GM18867 (cell line): Measurements from ENCODE around the gene CFAP161.
"Not testable (repeated sequence)": the region's sequence is repeated elsewhere in the genome, so short reads cannot be mapped to it uniquely, and the experiment has no call there.

Source experiments
- ATAC-seq: cut with Tn5 transposase; IDR thresholded peaks from one replicate; pipeline ENCODE4 v1.9.1; 2021; ENCODE audit warnings: mild to moderate bottlenecking, moderate library complexity; ENCODE audit not compliant: unreplicated experiment

CFAP161 gene

DNA sequence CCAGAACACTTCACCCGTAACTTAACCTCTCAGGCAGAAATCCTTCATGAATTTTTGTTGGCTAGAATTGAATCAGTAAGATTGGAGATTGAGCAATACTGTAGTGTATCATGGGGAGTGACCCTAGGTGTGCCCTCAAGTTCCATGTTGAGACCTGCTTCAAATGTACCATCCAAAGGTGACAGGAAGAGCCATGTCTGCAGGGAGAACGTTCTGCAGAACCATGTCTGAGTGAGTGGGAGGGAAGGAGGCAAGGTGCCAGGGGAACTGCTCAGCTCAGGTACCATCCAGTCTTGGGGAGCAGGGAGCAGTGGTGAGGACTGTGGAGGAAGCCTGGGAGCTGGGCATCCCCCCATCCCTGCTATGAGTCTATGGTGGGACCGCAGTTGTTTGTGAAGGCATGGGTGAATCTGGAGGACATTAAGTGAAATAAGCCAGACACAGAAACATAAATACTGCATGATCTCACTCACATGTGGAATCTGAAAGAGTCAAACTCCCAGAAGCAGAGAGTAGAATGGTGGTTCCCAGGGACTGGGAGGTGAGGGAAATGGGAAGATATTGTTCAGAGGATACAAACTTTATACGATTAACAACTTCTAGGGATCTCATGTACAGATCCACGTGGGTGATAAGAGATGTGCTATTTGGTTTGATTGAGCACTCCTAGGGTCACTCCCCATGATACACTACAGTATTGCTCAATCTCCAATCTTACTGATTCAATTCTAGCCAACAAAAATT lies 23.3 kb downstream of the CFAP161 start:
- no peak for ATAC-seq

GRCh38 chr15:81157939-81158223 lies 23.8 kb downstream of the CFAP161 start:
- ATAC-seq, result no peak

GRCh38 chr15:81158561-81158960 lies 24.5 kb downstream of the CFAP161 start:
- ATAC-seq, result not testable (repeated sequence)

DNA sequence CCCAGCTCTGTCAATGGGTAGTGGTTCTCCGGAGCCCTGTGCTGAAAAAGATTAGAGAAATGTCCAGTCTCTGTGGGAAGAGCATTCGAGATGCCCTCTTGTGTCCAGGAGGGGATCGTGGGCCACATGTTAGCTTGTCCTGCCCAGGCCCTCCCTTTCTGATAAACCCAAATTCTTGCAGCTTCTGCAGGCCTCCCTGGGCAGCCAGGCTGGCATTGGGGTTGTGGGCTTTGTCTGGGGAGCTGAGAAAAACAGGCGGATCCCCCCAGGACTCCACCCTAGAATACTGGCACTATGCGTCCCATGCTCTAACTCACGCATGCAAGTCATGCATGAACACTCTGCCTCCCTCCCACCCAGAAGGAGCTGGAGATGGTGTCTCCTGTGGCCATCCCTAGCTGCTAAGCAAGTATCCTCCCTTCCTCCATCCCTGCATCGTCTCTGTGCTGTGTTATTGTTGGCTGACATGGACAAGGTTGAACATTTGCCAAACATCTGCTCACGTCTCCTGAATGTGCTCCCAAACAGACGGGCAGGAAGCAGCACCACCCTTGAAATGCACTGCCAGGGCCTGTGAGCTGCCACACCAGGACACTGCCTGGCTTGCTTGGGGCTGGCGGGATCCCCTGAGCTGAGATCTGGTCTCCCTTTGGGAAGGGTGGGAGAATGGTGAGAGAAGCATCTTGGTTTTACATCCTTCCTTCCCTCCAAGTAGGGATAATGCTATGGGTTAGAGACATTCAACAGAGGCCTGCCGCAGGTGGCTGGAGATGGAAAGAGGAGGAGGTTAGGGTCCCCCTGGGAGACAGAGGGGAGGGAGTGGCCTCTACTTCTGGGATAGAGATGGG lies 26.5 kb downstream of the CFAP161 start:
- no peak for ATAC-seq

DNA sequence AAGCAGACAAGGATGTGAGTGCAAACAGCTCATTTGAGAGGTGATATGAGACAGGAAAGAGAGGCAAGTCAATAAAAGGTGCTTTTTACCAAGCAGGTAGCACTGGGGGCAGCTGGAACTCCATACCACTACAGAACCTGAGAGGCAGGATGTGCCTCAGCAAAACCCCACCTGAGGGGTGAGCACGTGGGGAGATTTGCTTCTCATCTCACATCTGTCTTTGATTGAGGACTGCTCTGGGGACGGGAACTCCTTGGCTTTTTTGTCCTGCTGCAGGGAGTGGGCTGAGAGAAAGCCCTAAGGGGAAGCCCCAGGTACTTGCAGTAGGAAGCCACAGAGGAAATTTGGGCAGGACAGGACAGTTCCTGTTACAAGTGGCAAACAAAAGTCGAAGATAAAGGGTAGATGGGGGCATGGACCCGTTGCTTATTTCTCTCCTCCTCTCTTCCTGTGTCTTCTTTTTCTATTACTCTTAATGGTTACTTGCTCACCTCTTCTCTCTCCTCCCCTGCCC lies 27.1 kb downstream of the CFAP161 start:
- no peak for ATAC-seq

DNA sequence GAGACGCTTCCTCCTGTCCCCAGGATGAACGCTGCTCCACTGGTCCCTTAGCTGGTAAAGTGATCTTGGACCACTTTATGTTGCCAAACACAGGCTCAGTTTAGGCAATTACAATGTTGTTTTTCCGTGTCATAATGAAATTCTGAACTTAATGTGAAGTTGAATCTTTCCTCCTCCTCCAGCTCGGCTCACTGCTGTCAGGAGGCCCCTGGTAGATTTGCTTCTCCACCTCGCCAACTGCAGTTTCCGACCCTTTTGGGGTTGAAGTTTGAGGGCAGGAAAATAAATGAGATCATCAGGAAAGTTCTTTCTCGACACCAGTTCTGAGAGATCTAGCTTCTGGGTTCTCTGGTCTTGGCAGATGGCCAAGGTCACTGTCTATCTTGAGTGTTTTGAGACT lies 27.8 kb downstream of the CFAP161 start:
- no peak for ATAC-seq

DNA sequence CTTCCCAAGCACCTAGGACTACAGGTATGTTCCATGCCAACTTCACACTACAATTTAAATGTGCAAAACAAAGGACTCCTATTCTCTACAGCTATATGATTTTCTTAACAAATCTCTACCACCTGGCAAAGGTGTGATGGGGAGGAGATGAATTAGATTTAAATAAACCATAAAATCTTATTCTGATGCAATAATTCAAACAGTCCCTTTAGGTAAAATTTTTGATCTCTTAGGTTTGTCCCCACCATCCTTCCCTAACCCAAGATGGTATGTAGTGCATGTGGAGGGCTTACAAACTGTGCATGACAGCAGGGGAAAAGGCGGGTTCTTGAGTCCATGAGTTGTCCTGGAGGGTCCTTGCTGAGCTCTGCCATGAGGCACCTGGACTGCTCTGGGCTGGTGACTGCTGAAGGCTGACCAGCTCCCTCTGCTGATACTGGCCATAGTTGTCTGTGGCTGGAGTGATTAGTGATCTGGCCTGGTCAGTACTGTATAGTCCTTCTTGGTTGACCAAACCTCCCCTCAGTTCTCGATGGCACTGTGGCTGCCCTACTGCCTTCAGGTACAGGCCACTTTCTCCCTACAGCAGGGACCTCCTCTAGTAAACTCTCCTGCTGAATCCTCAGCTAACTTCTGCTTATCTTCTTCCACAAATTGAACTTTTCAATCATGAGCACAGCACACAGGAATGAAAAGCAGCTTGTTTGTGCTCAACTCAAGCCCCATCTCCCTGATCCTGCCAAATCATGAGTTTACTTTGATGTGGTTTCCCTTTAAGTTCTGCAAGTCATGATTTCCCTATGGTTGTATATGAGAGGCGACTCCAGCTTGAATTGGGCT lies 30.1 kb downstream of the CFAP161 start:
- ATAC-seq, result no peak

GRCh38 chr15:81165535-81165934 lies 31.5 kb downstream of the CFAP161 start:
- no peak for ATAC-seq

DNA sequence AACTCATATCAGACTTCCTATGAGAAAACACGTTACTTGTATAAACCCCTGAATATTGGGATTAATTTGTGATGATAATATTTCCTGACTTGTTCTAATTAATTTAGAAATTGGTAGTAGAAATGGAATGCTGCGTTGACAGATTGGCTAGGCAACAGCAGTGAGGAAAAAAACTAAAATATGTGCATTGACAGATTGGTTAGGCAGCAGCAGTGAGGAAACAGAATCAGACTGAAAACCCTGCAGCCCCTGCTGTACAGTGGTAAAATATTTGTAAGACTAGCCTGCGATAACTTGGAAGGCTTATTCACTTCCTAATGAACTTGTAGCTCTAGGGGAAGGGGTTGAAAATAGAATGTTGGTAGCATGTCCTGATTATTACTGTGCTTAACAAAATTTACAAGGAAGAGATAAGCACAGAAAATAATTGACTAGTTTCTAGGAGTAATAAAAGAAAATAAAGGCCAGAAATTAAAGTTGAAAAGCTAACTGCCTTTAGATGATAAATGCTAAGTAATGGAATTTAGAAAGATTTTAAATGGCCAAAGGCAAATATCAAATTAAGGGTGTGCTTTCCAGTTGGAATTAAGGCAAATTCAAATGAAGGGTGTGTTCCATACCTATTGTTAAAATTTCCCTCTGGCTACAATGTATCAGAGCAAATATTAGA lies 32.7 kb downstream of the CFAP161 start:
- no peak for ATAC-seq

GRCh38 chr15:81168131-81168526 lies 34.1 kb downstream of the CFAP161 start:
- no peak for ATAC-seq

- ATAC-seq, result no peak
These were observed 34.6 kb downstream of the CFAP161 start for GRCh38 chr15:81168644-81169043.

DNA sequence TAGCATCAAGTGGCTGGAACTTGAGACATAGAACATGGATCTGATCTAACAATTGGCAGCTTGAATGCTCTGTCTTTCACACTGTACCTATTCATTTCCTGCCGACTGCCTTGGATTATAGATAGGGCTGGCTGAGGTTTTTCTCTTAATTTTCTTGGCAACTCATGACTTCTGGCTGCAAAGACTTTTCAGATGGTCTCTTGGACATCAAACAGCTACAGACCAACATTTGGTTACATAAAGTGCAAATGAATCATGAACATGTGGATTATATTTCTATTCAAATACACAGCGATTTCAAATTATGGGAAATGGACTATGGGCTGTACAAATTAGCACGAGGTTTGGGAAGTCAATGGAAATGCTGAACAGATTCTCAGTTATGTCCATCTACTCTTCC lies 36.4 kb downstream of the CFAP161 start:
- ATAC-seq, result no peak

DNA sequence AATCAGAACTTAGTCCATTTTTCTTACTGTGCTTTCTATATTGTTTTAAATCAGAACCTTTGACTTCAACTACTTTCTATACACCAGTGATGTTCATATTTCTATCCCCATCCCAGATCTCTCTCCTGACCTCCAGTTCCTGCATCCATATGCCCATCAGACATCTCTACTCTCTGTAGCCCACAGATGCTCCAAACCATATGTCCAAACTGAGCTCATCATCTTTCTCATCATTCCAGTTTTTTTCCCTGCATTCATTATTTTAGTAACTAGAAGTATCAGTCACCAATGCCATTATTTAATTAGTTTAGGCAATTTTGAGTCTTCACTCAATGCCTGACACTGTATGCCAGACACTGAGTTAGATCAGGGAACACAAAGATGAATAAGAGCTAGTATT lies 37.2 kb downstream of the CFAP161 start:
- ATAC-seq, result no peak

GRCh38 chr15:81174125-81174791 lies 40.2 kb downstream of the CFAP161 start:
- no peak for ATAC-seq

- ATAC-seq, result no peak
These were observed 40.8 kb downstream of the CFAP161 start for GRCh38 chr15:81174792-81175327.

DNA sequence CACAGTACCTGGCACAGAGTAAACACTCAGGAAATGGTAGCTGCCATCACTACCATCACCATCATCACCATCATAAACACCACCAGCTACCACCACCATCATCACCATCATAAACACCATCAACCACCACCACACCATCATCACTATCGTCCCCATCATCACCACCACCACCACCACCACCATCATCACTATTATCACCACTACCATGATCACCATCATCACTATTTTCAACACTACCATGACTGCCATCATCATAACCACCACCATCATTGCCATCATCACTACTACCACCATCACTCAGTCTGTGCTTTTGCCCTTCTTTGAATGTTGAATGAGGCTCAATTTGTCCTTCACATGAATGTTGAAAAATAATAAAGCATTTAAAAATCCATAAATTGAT lies 41.4 kb downstream of the CFAP161 start:
- ATAC-seq, result no peak

GRCh38 chr15:81176291-81176893 lies 42.3 kb downstream of the CFAP161 start:
- no peak for ATAC-seq

GRCh38 chr15:81178365-81178764 lies 44.3 kb downstream of the CFAP161 start:
- ATAC-seq, result no peak

- no peak for ATAC-seq
These were observed 47.1 kb downstream of the CFAP161 start for GRCh38 chr15:81181220-81181619.
